Prostate gland (tissue), 2 donors: ENCODE results near the gene CAPN8.

Experiments used
- CTCF ChIP-seq, 4 experiments: fragments of 200-600 bp in 2 of 4; fragments of 450-650 bp in 2 of 4; sonication (generic) in 2 of 4; IDR thresholded peaks; 1 replicate in 3 of 4; 2 replicates in 1 of 4; pipeline ENCODE4 v1.5.1; 2016 to 2019; ENCODE audit warnings: antibody characterized with exemption in 4 of 4, mild to moderate bottlenecking in 2 of 4, moderate library complexity in 2 of 4
- POLR2AphosphoS5 ChIP-seq: sonication (generic); formaldehyde crosslinking; IDR thresholded peaks from one replicate; pipeline ENCODE4 v1.6.1; 2017; ENCODE audit warnings: antibody characterized with exemption

GRCh38 chr1:223543560-223543959 lies 121.9 kb downstream of the CAPN8 start:
- TF ChIP-seq CTCF (IDR thresholded peaks at IDR 0.05) (no peak), POLR2AphosphoS5 (no peak)
